Fibroblast of lung (primary cell): Measurements from ENCODE around the gene FCHO1. TPM values are rescaled to one million over a fixed set of nuclear protein-coding genes. Genes with fewer than 3 reads are reported as not detected.

Experiments used
- DNase-seq, 2 donors: peaks; one replicate each; pipeline versions ENCODE4 v3.0.0 to v3.0.0-alpha.2; 2010; ENCODE audit warnings: low read depth in 2 of 2
- H2AFZ ChIP-seq: 2 replicates; pipeline ENCODE4 v1.5.1; 2012; ENCODE audit warnings: low read length, control low read depth, inconsistent platforms
- H3K27ac ChIP-seq: 2 replicates; pipeline ENCODE4 v1.5.1; 2011; ENCODE audit warnings: low read length, control low read depth; ENCODE audit not compliant: insufficient read depth
- H3K27me3 ChIP-seq: 2 replicates; pipeline ENCODE4 v1.5.1; 2011; ENCODE audit warnings: mild to moderate bottlenecking, low read length; ENCODE audit not compliant: control insufficient read depth, insufficient read depth
- H3K36me3 ChIP-seq: 2 replicates; pipeline ENCODE4 v1.5.1; 2011; ENCODE audit warnings: low read length; ENCODE audit not compliant: control insufficient read depth, insufficient read depth
- H3K4me1 ChIP-seq: 2 replicates; pipeline ENCODE4 v1.5.1; 2011; ENCODE audit warnings: low read length; ENCODE audit not compliant: control insufficient read depth, insufficient read depth; ENCODE audit errors: extremely low read depth
- H3K4me2 ChIP-seq: 2 replicates; pipeline ENCODE4 v1.5.1; 2011; ENCODE audit warnings: low read length, control low read depth; ENCODE audit not compliant: insufficient read depth; ENCODE audit errors: extremely low read depth
- H3K4me3 ChIP-seq, 4 experiments: fragments of 200-600 bp in 1 of 4; sonication (generic) in 1 of 4; replicated peaks in 1 of 4; 2 replicates each; pipeline ENCODE4 v1.5.1; 2011 to 2016; ENCODE audit warnings: low read length in 4 of 4, low read depth in 3 of 4, mild to moderate bottlenecking in 3 of 4, control low read depth in 2 of 4, inconsistent platforms in 1 of 4, mixed read lengths in 1 of 4; ENCODE audit not compliant: insufficient read depth in 1 of 4; ENCODE audit errors: control extremely low read depth in 1 of 4
- H3K79me2 ChIP-seq: 2 replicates; pipeline ENCODE4 v1.5.1; 2012; ENCODE audit warnings: mild to moderate bottlenecking, low read length, inconsistent platforms; ENCODE audit not compliant: control insufficient read depth, insufficient read depth
- H3K9ac ChIP-seq: 2 replicates; pipeline ENCODE4 v1.5.1; 2011; ENCODE audit warnings: mild to moderate bottlenecking, low read length, control low read depth; ENCODE audit not compliant: insufficient read depth
- H3K9me3 ChIP-seq: 2 replicates; pipeline ENCODE4 v1.5.1; 2012; ENCODE audit warnings: low read depth, low read length; ENCODE audit not compliant: control insufficient read depth, insufficient read depth
- H4K20me1 ChIP-seq: 2 replicates; pipeline ENCODE4 v1.5.1; 2011; ENCODE audit warnings: low read length; ENCODE audit not compliant: control insufficient read depth, insufficient read depth; ENCODE audit errors: extremely low read depth
- EZH2 ChIP-seq: IDR thresholded peaks from 2 replicates; pipeline ENCODE4 v1.5.1; 2012; ENCODE audit warnings: low read length, control low read depth, mild to moderate bottlenecking; ENCODE audit errors: missing control alignments
- polyA plus RNA-seq, 2 donors: library from polyadenylated mRNA; depleted of rRNA in 1 of 2; stranded (reverse) in 1 of 2; unstranded in 1 of 2; fragments of >200 nt; gene quantifications; 2 replicates each; pipeline ENCODE4 v1.2.1, GENCODE V29; 2011 to 2012; ENCODE audit warnings: missing spikeins in 1 of 2
- total RNA-seq: library from RNA; depleted of rRNA; stranded (reverse); fragments of >200 nt; gene quantifications from 2 replicates; pipeline ENCODE4 v1.2.1, GENCODE V29; 2014
- TF ChIP-seq, protein P1 (sequence below), 2 donors: IDR thresholded peaks in 1 of 2; conservative IDR thresholded peaks in 1 of 2; 1 replicate in 1 of 2; 2 replicates in 1 of 2; pipeline ENCODE4 v1.5.1; 2011 to 2012; ENCODE audit warnings: low read length in 2 of 2, control low read depth in 1 of 2, inconsistent platforms in 1 of 2, low read depth in 1 of 2, mild to moderate bottlenecking in 1 of 2

The FCHO1 gene
- total and polyA plus RNA-seq, 2 donors (not counting 1 experiment from before 2014, with no cell fraction given): 0.07 to 0.33 TPM

DNA sequence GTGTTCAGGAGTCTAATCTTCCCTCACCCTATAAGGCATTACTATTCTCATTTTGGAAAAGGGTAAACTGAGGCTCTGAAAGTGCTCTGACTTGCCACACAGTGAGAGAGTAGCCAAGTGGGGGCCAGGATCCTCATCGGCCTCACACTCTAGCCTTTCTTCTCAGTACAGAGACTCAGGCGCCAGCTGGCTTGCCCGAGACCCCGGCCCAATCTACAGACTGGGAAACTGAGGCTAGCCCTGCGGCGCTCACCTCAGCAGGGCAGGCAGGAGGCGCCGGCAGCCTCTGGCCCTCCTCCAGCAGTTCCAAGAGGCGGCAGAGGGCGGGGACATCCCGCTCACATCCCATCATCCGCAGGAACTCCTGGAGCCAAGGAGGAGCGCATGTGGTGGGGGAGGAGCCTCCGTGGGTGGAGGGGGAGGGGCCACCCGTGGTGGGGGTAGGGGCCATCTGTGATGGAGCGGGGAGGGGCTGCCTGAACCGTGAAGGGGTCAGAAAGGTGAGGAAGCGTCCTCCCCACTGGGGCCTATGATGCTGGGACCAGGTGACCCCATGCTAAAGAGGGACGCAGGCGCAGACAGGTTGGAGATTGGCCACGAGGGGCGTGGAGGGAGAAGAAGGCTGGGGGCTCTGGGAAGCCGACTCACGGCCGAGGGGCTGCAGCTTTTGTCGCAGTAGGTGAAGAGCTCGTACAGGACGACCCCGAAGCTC is 78.7 kb downstream of the FCHO1 start:
- Histone ChIP-seq H3K27me3 (peaks cover 8% of the 10 kb centered on the region), H3K36me3 (no peaks in the 10 kb centered on the region), H3K79me2 (no peaks in the 10 kb centered on the region), H3K9me3 (no peaks in the 10 kb centered on the region), H3K9ac (no peak overlapping the region), H2AFZ (no peak overlapping the region), H4K20me1 (no peaks in the 10 kb centered on the region), H3K27ac (no peak overlapping the region), H3K4me3 (peak overlapping the region in 1 of 4 experiments; percentile 31), H3K4me2 (no peak overlapping the region), H3K4me1 (no peaks in the 10 kb centered on the region)
- TF ChIP-seq EZH2: no peak
- TF ChIP-seq, protein P1, sequence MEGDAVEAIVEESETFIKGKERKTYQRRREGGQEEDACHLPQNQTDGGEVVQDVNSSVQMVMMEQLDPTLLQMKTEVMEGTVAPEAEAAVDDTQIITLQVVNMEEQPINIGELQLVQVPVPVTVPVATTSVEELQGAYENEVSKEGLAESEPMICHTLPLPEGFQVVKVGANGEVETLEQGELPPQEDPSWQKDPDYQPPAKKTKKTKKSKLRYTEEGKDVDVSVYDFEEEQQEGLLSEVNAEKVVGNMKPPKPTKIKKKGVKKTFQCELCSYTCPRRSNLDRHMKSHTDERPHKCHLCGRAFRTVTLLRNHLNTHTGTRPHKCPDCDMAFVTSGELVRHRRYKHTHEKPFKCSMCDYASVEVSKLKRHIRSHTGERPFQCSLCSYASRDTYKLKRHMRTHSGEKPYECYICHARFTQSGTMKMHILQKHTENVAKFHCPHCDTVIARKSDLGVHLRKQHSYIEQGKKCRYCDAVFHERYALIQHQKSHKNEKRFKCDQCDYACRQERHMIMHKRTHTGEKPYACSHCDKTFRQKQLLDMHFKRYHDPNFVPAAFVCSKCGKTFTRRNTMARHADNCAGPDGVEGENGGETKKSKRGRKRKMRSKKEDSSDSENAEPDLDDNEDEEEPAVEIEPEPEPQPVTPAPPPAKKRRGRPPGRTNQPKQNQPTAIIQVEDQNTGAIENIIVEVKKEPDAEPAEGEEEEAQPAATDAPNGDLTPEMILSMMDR (conservative IDR thresholded peaks at IDR 0.05 in 1 of 2, IDR thresholded peaks at IDR 0.05 in 1 of 2; ENCODE audit: low read depth in 1 of 2, low read length in 2 of 2): no peak
- DNase-seq: peak; percentile 21 to 53

DNA sequence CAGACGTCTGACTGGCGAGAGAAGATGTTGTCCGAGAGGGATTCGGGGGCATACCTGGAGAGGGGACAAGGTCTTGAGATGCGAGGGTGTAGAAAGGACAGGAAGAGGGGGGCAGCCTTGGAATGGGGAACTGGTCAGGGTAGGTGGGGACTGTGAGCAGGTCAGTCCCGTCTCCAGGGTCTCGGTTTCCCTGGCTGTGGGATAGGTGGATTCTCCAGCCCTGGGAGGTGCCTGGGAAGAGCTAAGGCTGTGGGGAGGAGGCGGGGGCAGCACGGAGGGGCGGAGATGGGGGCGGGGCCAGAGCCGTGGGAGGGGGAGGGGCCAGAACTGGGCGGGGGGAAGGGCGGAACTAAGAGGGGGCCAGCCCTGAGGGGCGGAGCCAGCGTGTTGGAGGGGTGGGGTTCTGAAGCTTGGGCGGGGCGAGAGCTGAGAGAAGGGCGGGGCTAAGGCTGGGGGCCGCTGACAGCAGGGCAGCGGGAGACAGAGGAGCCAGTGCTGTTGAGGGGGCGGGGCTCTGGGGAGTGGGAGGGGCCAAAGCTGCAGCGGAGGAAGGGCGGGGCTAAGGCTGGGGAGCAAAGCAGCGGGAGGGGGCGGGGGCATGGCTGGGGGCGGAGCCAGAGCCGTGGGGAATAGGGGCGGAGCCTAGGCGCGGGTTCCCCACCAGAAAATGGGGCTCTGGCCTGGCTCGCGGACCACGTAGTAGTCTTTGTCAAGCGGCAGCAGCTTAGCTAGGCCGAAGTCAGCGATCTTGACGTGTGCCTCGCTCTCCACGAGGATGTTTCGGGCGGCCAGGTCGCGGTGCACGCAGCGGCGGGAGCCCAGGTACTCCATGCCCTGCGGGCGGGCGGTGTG is 79.5 kb downstream of the FCHO1 start:
- no peaks in the 10 kb centered on the region for H3K9me3 ChIP-seq
- no peaks in the 10 kb centered on the region for H3K4me1 ChIP-seq
- TF ChIP-seq EZH2: no peak
- TF ChIP-seq, protein P1 (conservative IDR thresholded peaks at IDR 0.05 in 1 of 2, IDR thresholded peaks at IDR 0.05 in 1 of 2; ENCODE audit: low read depth in 1 of 2, low read length in 2 of 2): no peak
- no peak overlapping the region for H2AFZ ChIP-seq
- H4K20me1 ChIP-seq: no peaks in the 10 kb centered on the region
- H3K36me3 ChIP-seq: no peaks in the 10 kb centered on the region
- DNase-seq: peak; percentile 59 to 75
- no peak overlapping the region for H3K9ac ChIP-seq
- H3K4me2 ChIP-seq: no peak overlapping the region
- H3K27me3 ChIP-seq: peaks cover 4% of the 10 kb centered on the region
- H3K79me2 ChIP-seq: no peaks in the 10 kb centered on the region
- H3K4me3 ChIP-seq: peak overlapping the region in 1 of 4 experiments; percentile 31
- no peak overlapping the region for H3K27ac ChIP-seq

DNA sequence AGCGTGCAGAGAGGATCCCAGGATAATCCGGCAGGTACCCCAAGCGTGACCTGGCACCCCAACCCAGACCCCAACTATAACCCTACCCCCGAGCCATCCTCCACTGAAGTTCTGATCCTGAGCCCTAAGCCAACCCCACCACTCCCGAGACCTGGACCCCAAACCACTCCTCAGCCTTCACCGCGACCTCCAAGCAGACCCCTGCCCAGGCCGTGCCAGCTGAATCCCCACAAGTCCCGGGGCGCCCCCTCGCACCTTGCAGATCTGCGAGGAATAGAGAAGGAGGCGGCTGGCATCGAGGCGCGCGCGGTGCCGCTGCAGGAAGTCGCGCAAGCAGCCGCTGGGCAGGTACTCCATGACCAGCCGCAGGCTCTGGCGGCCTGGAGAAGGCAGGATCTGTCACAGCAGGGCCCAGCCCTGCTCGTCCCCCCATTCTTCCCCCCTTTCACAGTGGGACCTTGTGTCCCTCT is 80.2 kb downstream of the FCHO1 start:
- no peak overlapping the region for H2AFZ ChIP-seq
- H3K9me3 ChIP-seq: no peaks in the 10 kb centered on the region
- TF ChIP-seq, protein P1 (conservative IDR thresholded peaks at IDR 0.05 in 1 of 2, IDR thresholded peaks at IDR 0.05 in 1 of 2; ENCODE audit: low read depth in 1 of 2, low read length in 2 of 2): no peak
- TF ChIP-seq EZH2: no peak
- DNase-seq: no peak
- no peaks in the 10 kb centered on the region for H4K20me1 ChIP-seq
- no peaks in the 10 kb centered on the region for H3K36me3 ChIP-seq
- H3K27me3 ChIP-seq: peaks cover 4% of the 10 kb centered on the region
- peak overlapping the region in 1 of 4 experiments; percentile 21 for H3K4me3 ChIP-seq
- no peak overlapping the region for H3K27ac ChIP-seq
- H3K4me1 ChIP-seq: no peaks in the 10 kb centered on the region
- H3K4me2 ChIP-seq: no peak overlapping the region
- no peak overlapping the region for H3K9ac ChIP-seq
- no peaks in the 10 kb centered on the region for H3K79me2 ChIP-seq
